Stromal cell of bone marrow (primary cell): Measurements from ENCODE around the gene FMN1.

Experiments used
- DNase-seq: peaks from one replicate; pipeline ENCODE4 v3.0.0-alpha.2; 2012; ENCODE audit warnings: low read depth

The FMN1 gene

DNA sequence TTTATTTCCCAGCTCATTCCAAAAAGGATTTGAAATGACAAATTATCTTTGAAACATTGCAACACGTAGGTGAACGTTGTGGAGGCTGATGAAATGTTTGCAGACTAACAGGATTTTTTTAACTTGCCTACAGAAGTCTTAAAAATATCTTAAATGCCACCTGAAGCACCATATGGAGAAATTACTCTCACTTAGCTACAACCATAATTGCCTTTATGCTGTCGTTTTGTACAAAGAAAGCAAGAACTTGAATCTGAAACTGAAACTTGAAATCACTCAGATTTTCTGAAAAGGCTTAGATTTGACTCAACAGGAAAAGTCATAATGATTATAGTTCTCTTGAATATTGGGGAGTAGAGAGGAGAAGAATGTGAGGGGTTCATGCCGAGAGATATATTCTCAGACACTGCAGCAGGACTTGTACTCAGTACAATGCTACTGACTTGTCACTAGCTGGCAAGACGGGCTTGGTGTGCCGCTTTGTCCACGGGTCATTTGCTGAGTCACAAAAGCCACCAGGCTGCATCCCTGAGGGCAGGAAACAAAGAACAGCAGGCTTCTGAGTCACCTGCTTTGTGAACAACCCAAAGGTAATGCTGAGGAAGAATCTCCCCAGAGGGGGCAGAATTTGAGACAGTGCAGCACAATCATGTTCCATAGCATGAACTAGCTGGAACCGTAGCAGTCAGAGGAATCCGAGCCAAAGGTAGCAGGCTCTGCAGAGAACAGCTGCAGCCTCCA lies 7.1 kb upstream of the FMN1 start:
- DNase-seq: no peak

DNA sequence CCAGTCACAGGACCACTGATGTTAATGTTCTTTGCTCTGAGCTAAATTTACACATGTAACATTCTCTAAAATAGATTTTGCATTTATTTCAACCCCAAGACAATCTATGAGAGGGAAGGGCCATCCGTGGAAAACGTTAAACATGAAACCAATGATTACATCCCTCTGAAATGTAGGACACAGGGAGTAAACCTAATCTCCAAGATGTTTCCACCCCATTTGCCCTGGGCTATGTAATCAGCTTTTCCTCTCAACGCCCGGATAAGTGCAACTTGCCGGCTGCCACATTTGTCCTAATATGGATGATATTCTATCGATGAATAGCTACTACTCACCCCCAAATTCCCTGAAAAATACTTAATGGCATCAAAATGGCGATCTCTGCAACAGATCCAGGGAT lies 6.4 kb upstream of the FMN1 start:
- DNase-seq: no peak

DNA sequence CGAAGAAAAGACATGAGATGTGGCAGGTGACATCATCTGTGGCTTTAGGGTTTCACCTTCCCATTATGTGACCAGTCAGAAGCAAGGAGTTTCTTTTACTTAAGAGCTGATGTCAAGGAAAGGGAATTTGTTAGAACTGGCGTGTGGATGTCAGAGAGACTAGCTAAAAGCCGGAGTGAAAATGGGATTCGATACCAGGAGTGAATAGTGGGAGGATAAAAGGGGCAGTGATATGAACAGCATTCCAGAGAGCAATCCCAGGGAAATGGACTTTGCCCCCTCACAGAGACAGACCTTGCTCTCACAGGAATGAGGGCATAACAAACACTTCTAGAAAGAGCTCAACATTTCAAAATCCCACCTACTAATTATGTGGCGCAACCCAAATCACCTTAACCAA lies 5.9 kb upstream of the FMN1 start:
- DNase-seq: no peak

DNA sequence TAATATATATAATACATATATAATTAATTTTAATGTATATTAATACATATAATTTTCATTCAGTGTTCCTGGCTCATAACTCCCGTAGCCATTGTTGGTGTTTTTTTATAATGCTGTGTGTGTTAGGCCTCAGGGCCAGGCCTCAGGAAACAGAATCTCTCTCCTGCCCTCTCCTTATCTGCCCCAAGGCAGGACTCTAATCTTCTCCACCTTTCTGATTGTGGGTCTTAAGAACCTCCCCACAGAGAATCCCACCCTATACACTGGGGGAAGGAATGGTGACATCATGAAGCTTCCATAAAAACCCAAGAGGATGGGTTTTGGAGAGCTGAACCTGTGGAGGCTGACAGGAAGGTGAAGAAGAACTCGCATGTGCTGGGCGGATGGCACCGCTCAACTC lies 4.0 kb upstream of the FMN1 start:
- DNase-seq: no peak

DNA sequence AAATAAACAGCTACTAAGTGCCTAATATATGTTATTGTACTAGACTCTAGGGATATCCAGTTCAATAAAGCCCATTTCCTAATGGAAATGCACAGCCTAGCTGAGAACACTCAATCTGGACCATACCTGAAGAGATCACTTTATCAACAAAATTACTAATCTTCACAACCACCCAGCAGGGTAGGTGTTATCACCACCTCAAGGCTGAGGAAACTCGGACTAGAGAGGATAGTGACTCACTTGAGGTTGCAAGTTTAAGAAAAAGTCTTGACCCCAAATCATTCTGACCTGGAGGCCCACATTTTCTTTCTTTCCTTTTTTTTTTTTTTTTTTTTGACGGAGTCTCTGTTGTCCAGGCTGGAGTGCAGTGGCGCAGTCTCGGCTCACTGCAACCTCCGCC lies 3.1 kb upstream of the FMN1 start:
- DNase-seq: no peak

DNA sequence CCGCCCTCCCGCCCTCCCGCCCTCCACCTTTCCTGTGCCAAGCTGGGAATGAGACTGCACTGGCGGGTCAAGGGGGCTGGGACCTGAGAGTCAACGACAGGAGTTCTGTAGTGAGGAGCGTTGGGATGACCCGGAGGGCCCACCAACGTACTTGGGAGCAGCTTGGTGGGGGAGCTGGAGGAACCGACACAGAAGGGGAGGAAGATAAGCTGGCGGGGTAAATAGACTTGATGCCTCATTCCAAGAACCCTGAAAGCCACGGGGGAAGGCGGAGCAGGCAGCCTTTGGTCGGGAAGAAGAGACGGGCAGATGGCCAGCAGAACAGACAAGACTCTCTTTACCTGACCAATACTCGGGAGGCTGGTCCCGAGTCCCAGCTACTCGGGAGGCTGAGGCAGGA lies 277 bp downstream of the FMN1 start:
- no peak for DNase-seq

DNA sequence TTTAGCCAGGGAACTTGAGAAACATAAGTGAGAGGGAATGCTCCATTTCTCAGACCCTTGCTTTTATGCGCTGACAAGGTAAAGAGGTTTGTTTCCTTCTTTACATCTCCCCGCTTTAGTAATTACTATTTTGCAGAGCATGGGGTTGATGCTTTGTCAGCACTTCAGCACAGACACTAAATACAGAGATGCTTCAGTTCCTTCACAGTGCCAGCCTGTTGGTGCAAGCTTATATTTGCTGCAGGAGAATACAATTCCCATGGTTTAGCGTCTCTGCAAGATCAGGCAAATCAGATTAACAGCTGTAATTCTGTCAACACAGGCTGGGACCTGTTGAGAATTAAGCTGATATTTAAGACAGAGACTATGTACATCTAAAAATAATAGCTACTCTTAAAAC lies 2.9 kb downstream of the FMN1 start:
- DNase-seq: no peak

DNA sequence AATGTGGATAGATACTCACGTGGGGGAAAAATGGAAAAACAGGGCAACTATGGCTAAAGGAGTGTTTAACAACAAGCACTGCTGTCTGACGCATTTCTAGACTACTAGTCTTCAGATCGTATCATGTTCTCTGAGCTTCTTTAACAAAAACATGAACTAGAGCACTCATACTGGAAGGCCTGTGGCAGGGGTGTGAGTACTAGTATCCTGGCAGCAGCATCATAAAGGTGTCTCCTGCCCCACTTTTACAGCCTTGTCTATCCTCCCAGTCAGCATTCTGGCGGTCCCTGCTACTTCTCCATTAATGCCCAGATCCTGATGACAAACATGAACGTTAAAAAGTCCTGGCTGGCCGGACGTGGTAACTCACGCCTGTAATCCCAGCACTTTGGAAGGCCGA lies 4.0 kb downstream of the FMN1 start:
- DNase-seq: no peak

DNA sequence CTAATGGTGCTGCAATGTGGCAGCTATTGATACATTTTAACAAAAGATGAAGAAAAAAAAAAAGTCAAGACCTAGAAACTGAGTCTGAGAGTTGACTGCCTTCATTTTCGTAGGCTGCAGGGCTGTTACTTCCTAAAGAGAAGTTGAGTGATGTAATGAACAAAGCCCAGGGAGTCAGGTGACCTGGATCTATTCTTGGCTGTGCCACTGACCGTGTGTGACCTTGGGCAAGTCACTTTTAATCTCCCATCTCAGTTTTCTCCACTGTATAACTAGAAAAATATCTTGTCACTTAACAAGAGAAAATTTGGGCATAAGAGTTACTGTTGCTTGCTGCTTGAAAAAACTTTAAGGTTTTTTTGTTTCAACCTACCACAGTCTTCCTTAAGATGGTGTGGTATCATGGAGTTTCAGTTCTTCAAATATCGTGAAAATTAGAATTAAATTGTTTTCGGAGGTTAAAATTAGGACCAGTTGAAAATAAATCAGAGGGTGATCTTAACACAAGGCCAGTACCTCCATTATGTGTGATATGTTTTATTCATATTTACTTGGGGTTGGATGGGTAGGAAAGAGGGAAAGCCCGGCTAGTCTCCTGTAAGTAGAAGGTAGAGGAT lies 5.8 kb downstream of the FMN1 start:
- DNase-seq: no peak

DNA sequence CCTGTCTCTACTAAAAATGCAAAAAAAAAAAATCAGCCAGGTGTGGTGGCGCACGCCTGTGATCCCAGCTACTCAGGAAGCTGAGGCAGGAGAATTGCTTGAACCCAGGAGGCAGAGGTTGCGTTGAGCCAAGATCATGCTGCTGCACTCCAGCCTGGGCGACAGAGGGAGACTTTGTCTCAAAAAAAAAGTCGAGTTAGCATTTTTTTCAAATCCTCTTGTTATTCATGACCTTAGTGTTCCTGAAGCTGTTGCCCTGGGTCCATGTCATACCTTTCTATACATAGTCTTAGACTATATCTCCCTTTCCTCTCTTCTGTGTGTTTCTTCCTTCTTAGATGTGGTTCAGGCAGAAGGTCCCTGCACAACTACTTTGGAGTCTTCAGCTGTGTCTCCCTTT lies 6.4 kb downstream of the FMN1 start:
- no peak for DNase-seq

DNA sequence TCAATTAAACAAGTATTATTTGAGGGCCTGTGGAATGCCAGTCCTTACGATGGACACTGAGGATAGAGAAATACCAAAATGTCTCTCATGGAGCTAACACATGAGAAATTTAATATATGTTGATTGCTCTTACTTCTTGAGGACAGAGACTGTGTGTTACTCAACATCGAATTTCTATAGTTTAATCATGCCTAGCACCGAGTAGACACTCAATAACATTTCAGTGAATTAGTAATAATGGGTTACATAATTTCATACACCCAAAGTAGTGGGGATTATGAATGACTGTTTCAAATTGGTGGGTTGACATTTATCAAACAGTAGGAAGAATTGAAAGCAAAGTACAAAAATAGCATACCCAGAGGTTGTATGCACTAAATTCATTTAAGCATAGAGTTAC lies 11.2 kb downstream of the FMN1 start:
- no peak for DNase-seq

DNA sequence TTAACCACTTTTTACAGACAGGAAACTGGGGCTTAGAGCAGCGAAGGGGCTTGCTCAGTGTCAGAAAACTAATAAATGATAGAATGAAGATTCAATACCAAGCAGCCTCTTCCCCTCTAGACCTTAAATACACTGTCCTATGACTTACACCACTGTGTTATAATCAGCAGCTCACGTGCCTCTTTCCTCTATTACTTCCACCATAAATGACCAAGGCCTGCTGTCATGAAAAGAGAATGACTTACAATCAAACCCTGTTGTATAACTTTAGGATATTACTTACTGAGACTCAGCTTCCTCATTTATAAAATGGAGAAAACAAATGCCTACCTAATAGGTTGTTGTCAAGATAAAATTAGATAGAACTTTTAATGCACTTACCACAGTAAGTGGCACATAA lies 11.6 kb downstream of the FMN1 start:
- DNase-seq: no peak

DNA sequence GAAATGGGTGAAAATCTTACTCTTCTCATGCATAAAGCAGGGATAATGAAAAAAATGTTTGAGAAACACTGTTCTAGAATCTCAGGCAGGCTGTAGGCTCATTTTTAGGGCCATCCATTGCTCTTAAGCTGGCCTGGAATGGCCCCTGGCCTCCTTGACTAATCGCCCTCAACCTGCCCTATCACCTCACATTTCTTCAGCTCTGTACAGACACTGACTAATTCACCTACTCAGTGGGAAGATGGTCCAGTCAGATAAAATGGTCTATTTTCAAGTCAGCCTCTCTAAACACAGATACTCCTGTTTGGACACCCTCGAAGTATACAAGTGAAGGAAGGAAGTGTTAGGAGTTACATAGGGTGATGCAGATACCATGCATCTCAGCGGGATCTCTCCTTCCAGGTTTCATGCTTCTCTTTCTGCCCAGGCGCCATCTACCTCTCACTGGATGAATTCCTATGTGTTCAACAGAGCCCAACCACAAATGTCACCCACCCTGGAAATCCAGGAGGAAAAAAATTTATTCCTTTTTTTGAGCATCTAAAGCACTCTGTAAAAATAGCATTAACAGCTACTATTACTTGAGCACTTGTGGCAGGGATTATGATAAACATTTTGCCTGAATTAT lies 12.1 kb downstream of the FMN1 start:
- DNase-seq: no peak

DNA sequence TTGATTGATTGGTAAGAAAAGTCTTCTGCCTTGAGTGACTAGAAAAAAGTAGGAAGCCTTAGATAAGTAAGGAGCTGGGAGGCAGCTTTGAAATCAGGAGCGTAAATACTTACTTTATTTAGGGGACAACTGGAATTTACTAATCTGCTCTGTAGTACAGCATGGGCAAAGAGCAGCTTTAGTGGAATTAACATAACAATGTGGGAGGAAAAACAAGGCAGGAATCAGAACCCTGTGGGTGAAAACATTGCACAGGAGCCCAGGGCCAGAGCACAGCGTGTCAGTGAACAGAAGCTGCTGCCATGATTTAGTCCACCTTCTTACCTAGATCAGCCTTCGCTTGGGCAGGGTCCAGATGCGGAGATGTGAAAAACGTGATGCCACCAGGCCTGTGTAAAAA lies 14.6 kb downstream of the FMN1 start:
- DNase-seq: no peak

DNA sequence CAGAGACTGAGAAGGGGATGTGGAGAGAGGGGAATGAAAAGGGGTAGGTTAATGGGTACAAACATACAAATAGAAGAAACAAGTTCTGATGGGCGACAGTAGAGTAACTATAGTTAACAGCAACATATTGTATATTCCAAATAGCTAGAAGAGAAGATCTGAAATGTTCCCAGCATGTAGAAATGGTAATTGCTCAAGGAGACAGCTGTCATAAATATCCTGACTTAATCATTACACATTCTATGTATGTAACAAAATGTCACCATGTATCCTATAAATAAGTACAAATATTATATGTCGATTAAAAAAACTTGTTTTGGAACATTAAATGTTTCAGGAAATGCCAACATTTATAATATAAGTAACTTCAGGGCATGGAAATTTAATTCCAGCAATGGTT lies 23.3 kb downstream of the FMN1 start:
- DNase-seq: no peak

DNA sequence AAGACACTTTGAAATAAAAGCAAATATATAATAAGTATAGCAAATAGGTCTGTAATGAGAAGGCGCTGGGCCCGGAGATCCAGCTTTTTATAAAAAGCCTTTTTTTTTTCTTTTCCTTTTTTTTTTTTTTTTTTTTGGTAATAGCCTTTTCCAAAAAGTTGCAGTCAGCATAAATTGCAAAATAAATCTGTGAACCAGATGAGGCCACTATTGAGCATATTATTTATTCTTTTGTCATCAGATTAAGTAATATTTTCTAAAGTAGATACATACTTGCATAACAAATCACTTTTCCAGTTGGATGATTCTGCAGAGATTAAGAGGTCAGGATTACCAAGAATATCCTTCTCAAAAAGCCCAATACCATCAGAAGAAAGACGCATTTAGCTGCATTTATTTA lies 24.9 kb downstream of the FMN1 start:
- no peak for DNase-seq

DNA sequence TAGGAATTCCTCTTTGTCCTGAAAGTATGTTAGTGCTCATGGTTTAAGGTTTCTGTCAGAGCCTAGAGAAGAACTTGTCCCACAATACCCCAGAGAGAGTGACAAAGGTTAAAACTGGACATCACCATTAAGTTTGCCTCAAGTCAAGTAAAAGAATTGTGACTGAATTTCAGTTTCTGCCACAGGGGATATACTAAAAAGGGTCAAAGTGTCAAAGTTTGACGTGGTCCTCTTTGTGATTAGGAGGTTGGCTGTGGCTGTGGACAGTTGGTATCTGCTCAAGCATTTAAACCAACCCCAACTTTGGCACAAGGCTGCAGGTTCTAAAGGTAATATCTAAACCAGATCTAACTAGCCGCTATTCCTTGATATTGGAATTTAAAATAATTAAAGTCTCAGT lies 26.1 kb downstream of the FMN1 start:
- DNase-seq: no peak

DNA sequence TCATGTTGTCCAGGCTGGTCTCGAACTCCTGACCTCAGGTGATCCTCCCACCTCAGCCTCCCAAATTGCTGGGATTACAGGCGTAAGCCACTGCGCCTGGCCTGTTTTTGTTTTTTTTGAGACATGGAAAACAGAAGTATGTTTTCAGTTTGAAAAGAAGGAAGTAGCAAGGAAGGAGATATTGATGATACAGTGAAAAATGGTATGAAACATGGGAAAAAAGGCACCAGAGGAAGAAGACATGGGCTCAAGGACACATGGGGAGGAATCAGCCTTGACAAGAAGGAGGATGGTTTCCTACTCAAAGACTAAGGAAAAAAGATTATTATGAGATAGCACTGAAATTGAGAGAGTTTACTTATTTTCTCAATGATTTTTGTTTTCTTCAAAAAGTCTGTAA lies 30.7 kb downstream of the FMN1 start:
- DNase-seq: no peak

DNA sequence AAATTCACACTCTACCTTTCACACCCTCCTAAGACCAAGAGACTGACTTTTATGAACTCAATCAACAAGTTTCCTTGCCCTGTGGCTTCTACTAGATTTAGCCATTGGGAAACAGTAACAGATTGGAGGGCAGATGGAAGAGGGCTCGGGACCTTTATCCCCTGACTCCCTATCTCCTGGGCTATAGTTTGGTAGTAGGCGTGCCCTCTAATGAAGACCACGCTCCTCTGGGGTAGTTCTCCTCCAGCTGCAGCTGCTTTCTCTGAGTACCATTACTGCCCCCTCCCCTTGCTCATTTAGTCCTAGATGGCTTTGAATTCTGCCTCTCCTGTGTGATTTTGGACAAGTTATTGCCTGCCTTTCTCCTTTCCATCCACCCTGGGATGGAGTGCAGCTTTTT lies 33.3 kb downstream of the FMN1 start:
- no peak for DNase-seq

DNA sequence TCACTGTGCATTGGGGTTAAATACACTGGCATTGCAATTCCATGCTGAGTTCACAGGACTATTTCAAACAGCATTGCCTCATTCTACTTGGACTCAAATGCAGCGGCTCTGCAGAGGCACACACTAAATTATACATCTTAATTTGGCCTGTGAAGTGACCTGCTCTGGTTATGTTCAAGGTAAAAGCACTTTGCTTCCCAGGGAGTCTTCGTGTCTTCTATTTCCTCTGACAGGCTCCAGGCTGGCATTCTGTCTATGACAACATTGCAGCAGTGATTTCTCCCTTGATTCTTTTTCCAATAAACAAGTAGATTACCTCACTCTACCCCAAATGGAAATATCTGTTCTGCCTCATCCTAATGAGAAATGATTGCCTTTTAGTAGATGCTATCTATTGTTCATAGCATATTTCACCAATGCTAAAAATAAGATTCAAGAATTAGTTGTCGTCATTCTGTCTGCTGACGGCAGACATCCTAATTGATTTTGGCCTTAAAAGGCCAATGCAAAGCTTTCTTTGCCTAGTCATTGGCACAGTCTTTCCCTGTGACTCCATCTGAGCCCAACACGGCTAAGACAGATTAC lies 33.8 kb downstream of the FMN1 start:
- DNase-seq: no peak

DNA sequence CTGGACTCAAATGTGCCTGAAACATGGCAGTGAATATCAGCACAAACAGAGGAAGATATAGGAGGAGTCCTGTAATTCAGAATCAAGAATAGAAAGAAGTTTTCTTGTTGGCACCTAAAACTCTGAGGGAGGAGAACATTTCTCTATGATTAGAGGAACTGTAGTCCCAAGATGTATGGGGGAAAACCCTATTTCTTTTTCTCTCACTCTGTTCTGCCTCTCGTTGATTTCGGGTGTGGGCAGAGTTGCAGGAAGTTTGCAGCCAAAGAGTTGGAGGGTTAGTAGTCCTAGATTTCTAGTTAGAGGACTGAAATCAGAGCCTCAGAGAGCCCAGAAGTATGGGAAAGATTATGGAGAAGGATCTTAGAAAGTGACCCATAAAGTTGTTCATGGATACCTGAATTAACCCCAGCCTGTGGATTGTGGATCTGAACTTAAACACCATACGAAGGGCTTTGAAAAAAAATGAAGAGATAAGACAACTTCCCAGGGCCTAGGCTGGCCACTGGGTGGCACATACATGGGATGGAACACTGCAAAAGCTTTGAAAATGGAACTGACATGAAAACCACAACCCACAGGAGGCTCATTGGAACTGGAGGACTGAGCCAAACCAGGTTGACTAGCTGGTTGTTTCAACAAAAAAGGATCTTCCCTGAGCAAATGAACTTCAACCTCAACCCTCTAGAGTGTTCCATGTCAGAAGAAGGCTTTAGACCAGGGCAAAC lies 34.6 kb downstream of the FMN1 start:
- DNase-seq: no peak

DNA sequence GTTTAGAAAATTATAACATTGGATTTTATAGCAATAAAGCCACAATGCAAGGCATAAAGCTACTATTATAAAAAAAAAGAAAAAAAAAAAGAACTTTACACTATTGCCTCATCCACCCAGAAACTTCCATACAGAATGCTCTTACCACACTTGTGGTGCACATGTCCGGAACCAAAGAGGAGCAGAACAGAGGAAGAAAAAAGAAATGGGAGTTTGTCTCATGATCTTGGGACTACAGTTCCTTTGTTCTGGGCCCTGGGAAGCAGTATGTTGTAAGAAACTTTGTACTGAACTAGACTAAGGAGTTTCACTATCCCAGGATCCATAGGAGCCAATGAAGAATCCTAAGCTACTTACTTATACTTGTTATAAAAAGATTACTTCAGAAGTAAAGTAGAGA lies 36.1 kb downstream of the FMN1 start:
- DNase-seq: no peak
